Measurements from ENCODE around the gene WFDC11.

Gene WFDC11

DNA sequence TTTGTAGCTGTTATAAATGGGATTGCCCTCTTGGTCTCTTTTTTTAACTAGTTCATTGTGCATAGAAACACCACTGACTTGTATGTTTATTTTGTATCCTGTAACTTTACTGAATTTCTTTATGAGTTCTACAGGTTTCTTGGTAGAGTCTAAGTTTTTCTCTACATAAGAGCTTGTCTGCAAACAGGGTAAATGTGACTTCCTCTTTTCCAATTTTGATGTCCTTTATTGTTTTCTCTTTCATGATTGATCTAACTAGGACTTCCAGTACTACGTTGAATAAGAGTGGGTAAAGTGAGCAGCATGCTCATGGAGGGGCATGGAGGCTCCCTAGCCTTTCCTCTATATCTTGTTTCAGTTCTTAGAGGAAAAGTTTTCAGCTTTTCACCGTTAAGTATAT, 43.5 kb downstream of the WFDC11 start:
- DNase-seq (ENCODE audit: low read depth in 2 of 2) = no peak

DNA sequence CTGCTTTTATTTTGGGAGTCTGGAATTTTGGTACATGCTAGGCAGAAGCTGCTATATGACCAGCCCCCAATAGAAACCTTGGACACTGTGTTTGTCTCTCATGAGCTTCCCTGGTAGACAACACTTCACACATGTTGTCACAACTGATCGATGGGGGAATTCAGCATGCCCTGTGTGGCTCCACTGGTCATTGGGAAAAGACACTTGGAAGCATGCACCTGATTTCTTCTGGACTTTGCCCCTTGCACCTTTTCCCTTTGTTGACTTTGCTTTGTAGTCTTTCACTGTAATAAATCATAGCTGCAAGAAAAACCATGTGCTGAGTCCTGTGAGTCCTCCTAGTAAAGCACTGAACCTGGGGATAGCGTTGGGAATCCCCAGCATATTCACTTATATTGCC, 48.4 kb downstream of the WFDC11 start:
- DNase-seq (ENCODE audit: low read depth in 2 of 2) = no peak

DNA sequence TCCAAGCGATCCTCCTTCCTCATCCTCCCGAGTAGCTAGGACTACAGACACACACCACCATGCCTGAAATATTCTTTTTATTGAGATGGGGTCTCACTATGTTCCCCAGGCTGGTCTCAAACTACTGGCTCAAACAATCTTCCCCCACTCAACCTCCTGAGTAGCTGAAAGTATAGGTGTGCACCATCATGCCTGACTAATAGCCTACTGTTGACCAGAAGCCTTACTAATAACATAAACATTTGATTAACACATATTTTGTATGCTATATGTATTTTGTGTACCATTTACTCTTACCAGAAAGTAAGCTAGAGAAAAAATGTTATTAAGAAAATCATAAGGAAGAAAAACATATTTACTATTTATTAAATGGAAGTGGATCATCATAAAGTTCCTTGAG, 52.4 kb downstream of the WFDC11 start:
- DNase-seq (ENCODE audit: low read depth in 2 of 2) = no peak

DNA sequence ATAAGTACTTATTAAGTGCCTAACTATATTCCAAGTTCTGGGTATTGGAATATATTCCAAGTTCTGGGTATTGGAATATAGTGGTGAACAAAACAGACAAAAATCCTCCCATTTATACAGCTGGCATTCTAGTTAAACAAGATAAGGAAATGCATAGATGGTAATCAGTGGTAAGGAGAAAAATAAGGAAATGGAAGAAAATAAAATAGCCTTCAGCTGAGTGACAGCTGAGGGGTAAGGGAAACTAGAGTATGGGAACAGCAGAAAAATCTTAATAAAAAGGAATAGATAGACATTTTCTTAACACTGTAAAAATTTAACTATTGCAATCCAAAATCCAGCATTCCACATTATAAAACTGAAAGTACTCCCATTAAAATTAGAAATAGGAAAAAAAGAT, 57.7 kb downstream of the WFDC11 start:
- DNase-seq (ENCODE audit: low read depth in 2 of 2) = no peak

DNA sequence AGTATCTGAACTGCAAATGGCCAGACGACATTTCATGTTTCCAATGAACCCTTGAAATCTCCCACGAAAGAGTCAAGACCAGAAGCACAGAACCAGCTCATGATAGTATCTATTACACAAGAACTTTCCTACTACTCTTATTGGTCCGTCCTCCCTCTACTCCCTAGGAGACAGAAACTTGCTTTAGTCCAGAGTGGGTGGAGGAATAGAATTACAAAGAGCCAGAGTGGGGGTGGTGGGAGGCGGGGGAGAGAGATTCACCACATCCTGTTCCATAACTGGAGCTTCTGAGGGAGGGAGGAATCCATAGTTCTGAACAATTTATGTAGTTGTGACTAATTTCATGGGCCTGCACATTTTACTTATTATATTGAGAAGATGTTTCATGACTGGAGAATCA, 59.0 kb downstream of the WFDC11 start:
- no peak for DNase-seq (ENCODE audit: low read depth in 2 of 2)

DNA sequence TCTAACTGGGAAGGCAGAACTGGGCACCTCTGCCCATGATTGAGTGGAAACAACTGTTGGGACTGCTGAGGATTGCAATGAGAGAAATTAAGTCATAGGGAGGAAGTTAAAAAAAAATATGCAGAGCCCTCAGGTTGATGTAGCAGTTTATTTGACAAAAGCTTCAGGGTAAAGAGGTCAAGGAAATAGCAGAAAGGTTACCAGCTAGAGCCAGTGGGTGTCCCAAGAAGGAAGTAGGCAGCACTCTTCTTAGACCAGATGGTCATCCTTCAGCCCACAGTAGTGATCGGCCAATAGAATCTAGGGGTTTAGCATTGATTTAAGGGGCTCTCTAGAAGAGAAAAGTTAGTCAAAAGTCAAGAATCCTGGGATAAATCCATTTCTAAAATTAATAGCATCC, 62.2 kb downstream of the WFDC11 start:
- DNase-seq (ENCODE audit: low read depth in 2 of 2) = no peak

Data from activated CD8-positive, alpha-beta memory T cell treated with anti-CD3 and anti-CD28 coated beads for 4 hours (primary cell).